K562 (cell line): Measurements from ENCODE around the gene PRDM10. TPM values are rescaled to one million over a fixed set of nuclear protein-coding genes. Genes with fewer than 3 reads are reported as not detected.
A peak's percentile ranks its signal among the peaks of the same experiment; 100 is the strongest.

ENCODE experiments used
- ATAC-seq: fragments of 200-7000 bp; cut with Tn5 transposase; 3 replicates; pipeline ENCODE4 v1.9.1; 2020; ENCODE audit warnings: moderate library complexity
- BruUV-seq: library from RNA; stranded (reverse); fragments of 400-500 nt; replicated peaks from 2 replicates; lab custom pipeline; 2021; lab: Mats Ljungman, UMichigan
- CTCF ChIA-PET: fragments of 300-600 bp; formaldehyde crosslinking; extraction: SDS; loops from one replicate; lab custom pipeline; 2021; ENCODE audit warnings: low intra/inter-chr PET ratio; lab: Yijun Ruan, JAX
- POLR2A ChIA-PET: fragments of 300-600, 350-650 bp; sonication (Branson Sonifier 250); formaldehyde crosslinking; extraction: SDS; loops from one replicate; lab custom pipeline; 2021; ENCODE audit warnings: antibody characterized with exemption, inconsistent platforms; lab: Yijun Ruan, JAX
- DNase-seq, 4 experiments: peaks; one replicate each; pipeline versions ENCODE4 v3.0.0 to v3.0.0-alpha.2; 2011 to 2018; ENCODE audit warnings: low spot score in 3 of 4, mixed read lengths in 3 of 4; ENCODE audit errors: extremely low read depth in 1 of 4
- FAIRE-seq: peaks from 2 replicates; lab custom pipeline; 2011; peaks lifted over from hg19 to GRCh38; lab: Jason Lieb, UNC
- H2AFZ ChIP-seq: 2 replicates; pipeline ENCODE4 v1.6.0; 2011; ENCODE audit warnings: low read depth, low read length, control low read depth, inconsistent platforms
- H3K27ac ChIP-seq: fragments of 200-600 bp; 3 replicates; pipeline ENCODE4 v1.8.0; 2011; ENCODE audit warnings: low read depth, mild to moderate bottlenecking, control low read depth, inconsistent platforms, low read length, moderate library complexity, mixed read lengths; ENCODE audit errors: extremely low read depth
- H3K27me3 ChIP-seq, 2 experiments: fragments of 300-600 bp in 1 of 2; 2 replicates in 1 of 2; 3 replicates in 1 of 2; pipeline versions ENCODE4 v1.6.0 to v1.8.0; 2011; ENCODE audit warnings: inconsistent platforms in 2 of 2, low read length in 2 of 2, mild to moderate bottlenecking in 1 of 2, mixed read lengths in 1 of 2, moderate library complexity in 1 of 2; ENCODE audit not compliant: control insufficient read depth in 2 of 2, insufficient read depth in 2 of 2
- H3K36me3 ChIP-seq: fragments of 300-600 bp; 3 replicates; pipeline ENCODE4 v1.8.0; 2011; ENCODE audit warnings: mild to moderate bottlenecking, low read length, inconsistent platforms; ENCODE audit not compliant: control insufficient read depth, insufficient read depth
- H3K4me1 ChIP-seq, 2 experiments: fragments of 200-600 bp in 1 of 2; replicated peaks in 1 of 2; 2 replicates in 1 of 2; 3 replicates in 1 of 2; pipeline versions ENCODE4 v1.5.1 to v1.8.0; 2011; ENCODE audit warnings: inconsistent platforms in 2 of 2, low read length in 2 of 2, mild to moderate bottlenecking in 1 of 2, mixed read lengths in 1 of 2, moderate library complexity in 1 of 2; ENCODE audit not compliant: control insufficient read depth in 2 of 2, insufficient read depth in 2 of 2
- H3K4me2 ChIP-seq: 2 replicates; pipeline ENCODE4 v1.6.1; 2011; ENCODE audit warnings: low read length, control low read depth, inconsistent platforms, mixed read lengths; ENCODE audit not compliant: insufficient read depth
- H3K4me3 ChIP-seq: fragments of 200-600 bp; sonication (generic), shearing (Covaris generic); 2 replicates; pipeline ENCODE4 v1.5.1; 2016; ENCODE audit warnings: control low read depth, inconsistent platforms
- H3K79me2 ChIP-seq: fragments of 200-600 bp; 3 replicates; pipeline ENCODE4 v1.8.0; 2011; ENCODE audit warnings: low read length, inconsistent platforms; ENCODE audit not compliant: control insufficient read depth, insufficient read depth
- H3K9ac ChIP-seq, 2 experiments: 2 replicates each; pipeline versions ENCODE4 v1.6.0 to v1.6.1; 2011; ENCODE audit warnings: low read depth in 2 of 2, low read length in 2 of 2, control low read depth in 1 of 2, inconsistent platforms in 1 of 2, mild to moderate bottlenecking in 1 of 2, mixed read lengths in 1 of 2; ENCODE audit not compliant: insufficient read depth in 1 of 2
- H3K9me1 ChIP-seq: one replicate; pipeline ENCODE4 v1.6.0; 2011; ENCODE audit warnings: inconsistent platforms, mild to moderate bottlenecking, low read length, moderate library complexity; ENCODE audit not compliant: control insufficient read depth, insufficient read depth
- H3K9me3 ChIP-seq: replicated peaks from 2 replicates; pipeline ENCODE4 v1.5.1; 2011; ENCODE audit warnings: low read depth, low read length, inconsistent platforms; ENCODE audit not compliant: control insufficient read depth, insufficient read depth
- H4K20me1 ChIP-seq: replicated peaks from 2 replicates; pipeline ENCODE4 v1.6.1; 2011; ENCODE audit warnings: low read length, inconsistent platforms, mixed read lengths; ENCODE audit not compliant: control insufficient read depth, insufficient read depth
- ARHGAP35 ChIP-seq: fragments of 450-650 bp; IDR thresholded peaks from 2 replicates; pipeline ENCODE4 v1.6.1; 2018; ENCODE audit not compliant: partially characterized antibody
- CEBPZ ChIP-seq: fragments of 150-350 bp; IDR thresholded peaks from 2 replicates; pipeline ENCODE4 v1.6.1; 2014; ENCODE audit warnings: low read depth, mild to moderate bottlenecking, low read length, borderline replicate concordance
- CHD2 ChIP-seq: IDR thresholded peaks from 2 replicates; pipeline ENCODE4 v1.6.1; 2011; ENCODE audit warnings: low read depth, low read length
- HIVEP1 ChIP-seq: fragments of 250-450 bp; sonication (Bioruptor Pico); IDR thresholded peaks from 2 replicates; pipeline ENCODE4 v1.4.0; 2020; ENCODE audit warnings: mild to moderate bottlenecking
- HNRNPK ChIP-seq: fragments of 200-400 bp; formaldehyde crosslinking; IDR thresholded peaks from one replicate; pipeline ENCODE4 v1.6.1; 2018; ENCODE audit warnings: mild to moderate bottlenecking, low read depth, low read length; ENCODE audit not compliant: poor library complexity, severe bottlenecking
- MITF ChIP-seq: IDR thresholded peaks from 2 replicates; pipeline ENCODE4 v1.6.1; 2014; ENCODE audit warnings: antibody characterized with exemption
- ZNF431 ChIP-seq: sonication (generic); formaldehyde crosslinking; IDR thresholded peaks from 2 replicates; pipeline ENCODE4 v1.8.0; 2022; ENCODE audit warnings: mild to moderate bottlenecking, missing genetic modification reagents
- WGBS: fragments of 100-300 bp; shearing (Covaris generic); methylation state at CpG from one replicate; pipeline ENCODE4 v1.1.6; 2016; ENCODE audit warnings: low coverage, mixed read lengths; ENCODE audit not compliant: insufficient coverage; ENCODE audit errors: missing lambda C conversion rate; 5-methylcytosine and 5-hydroxymethylcytosine counted together
- in situ Hi-C: fragments of 300-500 bp; cut with MboI; formaldehyde crosslinking; loops from 4 replicates; pipeline ENCODE4 v1.15.0; 2018; ENCODE audit warnings: inconsistent platforms, mixed read lengths
- intact Hi-C: fragments of 100-400 bp; cut with micrococcal nuclease; formaldehyde crosslinking; loops from 2 replicates; pipeline ENCODE4 v1.14.2; 2022
- polyA plus RNA-seq, 8 experiments: library from polyadenylated mRNA; depleted of rRNA in 4 of 8; stranded (reverse) in 5 of 8; unstranded in 3 of 8; fragments of >200 nt; fragmentation: Nextera tagmentation in 2 of 8; fragmentation: Illumina TruSeq in 1 of 8; extraction: Ambion mirVana in 2 of 8; extraction: Trizol in 1 of 8; gene quantifications; 2 replicates each; pipeline versions ENCODE4 v1.2.1 to v1.2.3, GENCODE V29; 2011 to 2014; ENCODE audit warnings: inconsistent platforms in 1 of 8, missing spikeins in 1 of 8
- total RNA-seq, 7 experiments: library from RNA; depleted of rRNA in 6 of 7; stranded (reverse); fragments of >200 nt in 6 of 7; fragmentation: Illumina TruSeq in 2 of 7; extraction: Trizol in 2 of 7; gene quantifications; 2 replicates each; pipeline versions ENCODE4 v1.2.1 to v1.2.3, GENCODE V29; 2011 to 2021; ENCODE audit warnings: low replicate concordance in 1 of 7

PRDM10 gene
- total and polyA plus RNA-seq, 9 of the 15 experiments (the other 6 are each of a cell fraction or from before 2014, with no cell fraction given), result 0.89 to 9.3 (median 4.5) TPM

- Histone ChIP-seq H2AFZ (no peak overlapping the region), H3K4me1 (peaks cover 6 to 9% of the 10 kb centered on the region in 2 experiments; a peak in 2 of 5 replicates), H3K79me2 (no peaks in the 10 kb centered on the region; the same call in 2 of the 3 replicates), H3K27ac (no peak overlapping the region), H3K9ac (0 out of 4 replicates have a peak overlapping the region, but pooled peaks of 1 of the 2 experiments have one; percentile 43), H3K9me3 (no peaks in the 10 kb centered on the region), H3K4me3 (no peak overlapping the region), H3K4me2 (no peak overlapping the region), H3K36me3 (no peaks in the 10 kb centered on the region), H3K27me3 (no peaks in the 10 kb centered on the region), H4K20me1 (peaks cover 3% of the 10 kb centered on the region; the same call in 1 of the 2 replicates), H3K9me1 (no peaks in the 10 kb centered on the region)
- 65% methylated on average over 5 of the region's 5 CpGs for WGBS
- no peak for FAIRE-seq
- in situ Hi-C loops, result no loop called here
- no peak for DNase-seq
- CTCF ChIA-PET, result no interaction called here
- no TSS peak for BruUV-seq
- no peak; the same call in 2 of the 3 replicates for ATAC-seq
- intact Hi-C loops, result no loop called here
- POLR2A ChIA-PET, result interaction anchor here (0.8 kb wide), 1 partner anchor 27 kb away, joined by 3 read pairs; no protein-coding TSS in a partner anchor
- TF ChIP-seq ZNF431 (CRISPR knock-in tag) (no peak), HNRNPK (no peak), ARHGAP35 (no peak), CEBPZ (no peak), MITF (no peak), CHD2 (no peak), HIVEP1 (no peak)
These were observed 28.8 kb downstream of the PRDM10 start for GRCh38 chr11:129973809-129974208.
